ENCODE results near the gene ADARB1. TPM values are rescaled to one million over a fixed set of nuclear protein-coding genes. Genes with fewer than 3 reads are reported as not detected.

ADARB1 gene
- total RNA-seq, 1 experiment from 2014 or later, result 15.8 TPM

DNA sequence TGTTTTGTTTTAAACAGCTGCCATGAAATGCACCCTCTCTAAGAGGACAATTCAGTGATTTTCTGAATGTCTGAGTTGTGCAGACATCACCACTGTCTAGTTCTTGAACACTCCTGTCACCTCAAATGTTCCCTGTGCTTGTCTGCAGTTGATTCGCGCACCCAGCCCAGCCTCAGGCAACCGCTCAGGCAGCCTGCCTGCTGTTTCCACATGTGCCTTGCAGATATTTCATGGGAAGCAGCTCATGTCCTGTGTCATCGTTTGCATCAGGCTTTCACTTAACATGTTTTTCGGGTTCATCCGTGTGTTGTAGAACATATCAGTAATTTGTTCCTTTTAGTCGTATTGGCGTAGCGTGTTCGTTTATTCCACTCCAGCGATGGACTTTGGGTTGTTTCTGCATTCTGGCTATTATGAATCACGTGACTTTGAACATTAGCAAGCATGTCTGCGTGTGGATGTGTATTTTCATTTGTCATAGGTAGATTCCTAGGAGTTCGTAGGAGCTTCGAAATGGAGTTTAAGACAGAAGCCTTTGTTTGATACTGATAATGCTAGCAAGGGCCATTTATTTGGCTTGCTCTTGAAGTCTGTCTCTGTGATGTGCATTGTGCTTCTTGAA, 12.1 kb downstream of the ADARB1 start:
- H2AK5ac ChIP-seq (ENCODE audit: insufficient read length, low read length), result no peak overlapping the region
- H4K8ac ChIP-seq (replicated peaks; ENCODE audit: insufficient read length, low read depth, low read length), result no peak overlapping the region
- DNase-seq, result no peak
- no peak overlapping the region for H3K4me2 ChIP-seq (ENCODE audit: insufficient read depth, insufficient read length, low read length)
- Mint-ChIP-seq H3K9me3 (no peaks in the 10 kb centered on the region), H3K36me3 (ENCODE audit: insufficient read depth in 1 of 3, low read depth in 3 of 3) (peaks cover 0 to 2% (median 0%) of the 10 kb centered on the region in 3 experiments; a peak in 1 of 7 replicates), H3K4me3 (no peak overlapping the region), H3K27ac (no peak overlapping the region), H3K27me3 (ENCODE audit: low read depth) (no peaks in the 10 kb centered on the region), H3K4me1 (peaks cover 4% of the 10 kb centered on the region in 2 experiments; a peak in 3 of 4 replicates)
- H4K91ac ChIP-seq (ENCODE audit: insufficient read length, low read depth, low read length), result no peak overlapping the region
- H3K79me2 ChIP-seq (ENCODE audit: insufficient read depth, low read length), result no peaks in the 10 kb centered on the region
- H2BK12ac ChIP-seq (ENCODE audit: insufficient read length, low read depth, low read length), result no peak overlapping the region
- TF ChIP-seq, protein P1, sequence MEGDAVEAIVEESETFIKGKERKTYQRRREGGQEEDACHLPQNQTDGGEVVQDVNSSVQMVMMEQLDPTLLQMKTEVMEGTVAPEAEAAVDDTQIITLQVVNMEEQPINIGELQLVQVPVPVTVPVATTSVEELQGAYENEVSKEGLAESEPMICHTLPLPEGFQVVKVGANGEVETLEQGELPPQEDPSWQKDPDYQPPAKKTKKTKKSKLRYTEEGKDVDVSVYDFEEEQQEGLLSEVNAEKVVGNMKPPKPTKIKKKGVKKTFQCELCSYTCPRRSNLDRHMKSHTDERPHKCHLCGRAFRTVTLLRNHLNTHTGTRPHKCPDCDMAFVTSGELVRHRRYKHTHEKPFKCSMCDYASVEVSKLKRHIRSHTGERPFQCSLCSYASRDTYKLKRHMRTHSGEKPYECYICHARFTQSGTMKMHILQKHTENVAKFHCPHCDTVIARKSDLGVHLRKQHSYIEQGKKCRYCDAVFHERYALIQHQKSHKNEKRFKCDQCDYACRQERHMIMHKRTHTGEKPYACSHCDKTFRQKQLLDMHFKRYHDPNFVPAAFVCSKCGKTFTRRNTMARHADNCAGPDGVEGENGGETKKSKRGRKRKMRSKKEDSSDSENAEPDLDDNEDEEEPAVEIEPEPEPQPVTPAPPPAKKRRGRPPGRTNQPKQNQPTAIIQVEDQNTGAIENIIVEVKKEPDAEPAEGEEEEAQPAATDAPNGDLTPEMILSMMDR (conservative IDR thresholded peaks at IDR 0.05), result no peak
- no peaks in the 10 kb centered on the region for H3K23me2 ChIP-seq (ENCODE audit: insufficient read length, low read depth, low read length, poor library complexity, severe bottlenecking)
- no peak overlapping the region; the same call in 1 of the 2 replicates for H3K14ac ChIP-seq (ENCODE audit: insufficient read depth, low read length)
- no peaks in the 10 kb centered on the region for H3K27me3 ChIP-seq (ENCODE audit: insufficient read depth, low read length)
- no peak overlapping the region for H3T11ph ChIP-seq (ENCODE audit: low read length)
- no peak overlapping the region for H3K18ac ChIP-seq (ENCODE audit: insufficient read length, low read depth, low read length)
- H3K4ac ChIP-seq (ENCODE audit: low read depth, low read length), result no peak overlapping the region
- no peak overlapping the region for H2BK20ac ChIP-seq (ENCODE audit: low read depth, low read length, poor library complexity, severe bottlenecking)
- H2AFZ ChIP-seq (ENCODE audit: low read length), result no peak overlapping the region
- H3K4me1 ChIP-seq (ENCODE audit: insufficient read depth, low read length), result no peaks in the 10 kb centered on the region
- WGBS (ENCODE audit: extremely low coverage, insufficient read length, low lambda C conversion rate), result no CpG with 5 or more reads among the region's 15 CpGs
- H2BK120ac ChIP-seq (ENCODE audit: low read depth, low read length, poor library complexity, severe bottlenecking), result no peak overlapping the region
- no peak overlapping the region for H3K27ac ChIP-seq (ENCODE audit: insufficient read length, low read depth, low read length)
- H2BK5ac ChIP-seq (ENCODE audit: insufficient read length, low read length), result no peak overlapping the region
- no peaks in the 10 kb centered on the region for H4K20me1 ChIP-seq (ENCODE audit: control insufficient read depth, insufficient read depth, insufficient read length)
- H3K23ac ChIP-seq (ENCODE audit: insufficient read length, low read depth, low read length), result no peak overlapping the region
- no peak overlapping the region for H2BK15ac ChIP-seq (ENCODE audit: low read depth, low read length)
- no peak overlapping the region for H3K56ac ChIP-seq (ENCODE audit: insufficient read length, low read depth, low read length)
- H3K9ac ChIP-seq (ENCODE audit: extremely low read depth, insufficient read length, low read length), result no peak overlapping the region
- no peaks in the 10 kb centered on the region for H3K9me3 ChIP-seq (ENCODE audit: control insufficient read depth, low read depth, low read length)
- H3K79me1 ChIP-seq (ENCODE audit: insufficient read depth, low read depth, low read length, poor library complexity, severe bottlenecking), result no peaks in the 10 kb centered on the region
- H4K5ac ChIP-seq (ENCODE audit: insufficient read length, low read depth, low read length), result no peak overlapping the region
